SK-N-SH (cell line): ENCODE results near the gene CDK8. TPM values are rescaled to one million over a fixed set of nuclear protein-coding genes. Genes with fewer than 3 reads are reported as not detected.

Experiments used
- CTCF ChIA-PET: fragments of 300-600, 350-600 bp; formaldehyde crosslinking; extraction: SDS; loops from one replicate; lab custom pipeline; 2021; lab: Yijun Ruan, JAX
- POLR2A ChIA-PET: fragments of 350-600 bp; sonication (Branson Sonifier 250); formaldehyde crosslinking; extraction: SDS; loops from one replicate; lab custom pipeline; 2020; ENCODE audit warnings: antibody characterized with exemption, inconsistent platforms; lab: Yijun Ruan, JAX
- DNase-seq: peaks from one replicate; pipeline ENCODE4 v3.0.0; 2012
- H2AFZ ChIP-seq: fragments of 200-600 bp; sonication (generic); 2 replicates; pipeline ENCODE4 v1.8.1; 2016; ENCODE audit warnings: antibody characterized with exemption, mild to moderate bottlenecking, low read depth
- H3F3A ChIP-seq: fragments of 200-600 bp; sonication (generic); replicated peaks from 2 replicates; pipeline ENCODE3; 2016; ENCODE audit warnings: antibody characterized with exemption, mild to moderate bottlenecking; ENCODE audit not compliant: insufficient read depth
- H3K27ac ChIP-seq, 2 experiments: fragments of 200-500 bp in 1 of 2; fragments of 200-600 bp in 1 of 2; sonication (Bioruptor generic) in 1 of 2; sonication (generic), shearing (Covaris generic) in 1 of 2; 2 replicates each; pipeline versions ENCODE4 v1.5.1 to v1.6.1; 2014 to 2016; ENCODE audit warnings: low read depth in 2 of 2, inconsistent platforms in 1 of 2, low read length in 1 of 2, mild to moderate bottlenecking in 1 of 2, mixed read lengths in 1 of 2
- H3K27me3 ChIP-seq: fragments of 200-600 bp; sonication (generic), shearing (Covaris generic); 2 replicates; pipeline ENCODE4 v1.6.1; 2016; ENCODE audit warnings: mixed run types; ENCODE audit not compliant: insufficient read depth
- H3K36me3 ChIP-seq, 2 experiments: fragments of 200-500 bp in 1 of 2; fragments of 200-600 bp in 1 of 2; sonication (Bioruptor generic) in 1 of 2; sonication (generic) in 1 of 2; replicated peaks in 1 of 2; 2 replicates each; pipeline versions ENCODE3 to v1.5.1; 2014 to 2016; ENCODE audit warnings: low read length in 1 of 2, mild to moderate bottlenecking in 1 of 2; ENCODE audit not compliant: insufficient read depth in 2 of 2, control insufficient read depth in 1 of 2
- H3K4me1 ChIP-seq, 2 experiments: fragments of 200-500 bp in 1 of 2; fragments of 200-600 bp in 1 of 2; sonication (Bioruptor generic) in 1 of 2; sonication (generic), shearing (Covaris generic) in 1 of 2; 2 replicates each; pipeline versions ENCODE4 v1.5.1 to v1.6.1; 2014 to 2016; ENCODE audit warnings: low read depth in 1 of 2, low read length in 1 of 2, mixed run types in 1 of 2; ENCODE audit not compliant: insufficient read depth in 2 of 2, control insufficient read depth in 1 of 2
- H3K4me2 ChIP-seq: fragments of 200-600 bp; sonication (generic), shearing (Covaris generic); 2 replicates; pipeline ENCODE4 v1.6.1; 2017; ENCODE audit warnings: mixed run types
- H3K4me3 ChIP-seq, 2 experiments: fragments of 200-500 bp in 1 of 2; fragments of 200-600 bp in 1 of 2; sonication (Bioruptor generic) in 1 of 2; sonication (generic), shearing (Covaris generic) in 1 of 2; 2 replicates each; pipeline versions ENCODE4 v1.5.1 to v1.8.1; 2014 to 2016; ENCODE audit warnings: low read depth in 2 of 2, inconsistent platforms in 1 of 2, low read length in 1 of 2, mild to moderate bottlenecking in 1 of 2, mixed read lengths in 1 of 2, moderate library complexity in 1 of 2
- H3K79me2 ChIP-seq: fragments of 200-600 bp; sonication (generic); 2 replicates; pipeline ENCODE4 v1.8.1; 2017; ENCODE audit warnings: mild to moderate bottlenecking; ENCODE audit not compliant: insufficient read depth
- H3K9ac ChIP-seq: fragments of 200-600 bp; sonication (generic); 2 replicates; pipeline ENCODE4 v1.6.1; 2017; ENCODE audit warnings: mixed run types
- H3K9me2 ChIP-seq: fragments of 200-600 bp; sonication (generic); 2 replicates; pipeline ENCODE4 v1.6.1; 2017; ENCODE audit warnings: mixed run types
- H3K9me3 ChIP-seq: fragments of 200-600 bp; sonication (generic); 2 replicates; pipeline ENCODE4 v1.6.1; 2017; ENCODE audit warnings: mixed run types, mild to moderate bottlenecking, moderate library complexity
- H4K20me1 ChIP-seq: fragments of 200-600 bp; sonication (generic); 2 replicates; pipeline ENCODE4 v1.6.1; 2017; ENCODE audit warnings: mild to moderate bottlenecking, mixed run types; ENCODE audit not compliant: insufficient read depth
- CHD2 ChIP-seq: fragments of 150-350 bp; IDR thresholded peaks from 2 replicates; pipeline ENCODE4 v1.6.1; 2018; ENCODE audit warnings: low read length; ENCODE audit not compliant: partially characterized antibody
- ELF1 ChIP-seq: IDR thresholded peaks from 2 replicates; pipeline ENCODE4 v1.4.0; 2012
- EP300 ChIP-seq, 2 experiments: IDR thresholded peaks; 2 replicates each; pipeline versions ENCODE4 v1.4.0 to v1.6.1; 2012; ENCODE audit warnings: borderline replicate concordance in 1 of 2, low read depth in 1 of 2, low read length in 1 of 2
- EZH2phosphoT487 ChIP-seq: fragments of 200-600 bp; sonication (generic); IDR thresholded peaks from 2 replicates; pipeline ENCODE4 v1.6.1; 2017; ENCODE audit warnings: low read depth, mixed run types, mild to moderate bottlenecking, antibody characterized with exemption, moderate library complexity, borderline replicate concordance
- GATA2 ChIP-seq: sonication (generic); formaldehyde crosslinking; IDR thresholded peaks from 2 replicates; pipeline ENCODE4 v1.5.0; 2020; ENCODE audit warnings: mild to moderate bottlenecking, missing genetic modification reagents
- MEF2A ChIP-seq: IDR thresholded peaks from 2 replicates; pipeline ENCODE4 v1.4.0; 2012; ENCODE audit warnings: low read depth, borderline replicate concordance
- MXI1 ChIP-seq: IDR thresholded peaks from 2 replicates; pipeline ENCODE4 v1.6.1; 2012; ENCODE audit warnings: mild to moderate bottlenecking, low read depth, low read length, improper control_type of control experiment
- NFIC ChIP-seq: IDR thresholded peaks from 2 replicates; pipeline ENCODE4 v1.4.0; 2012; ENCODE audit warnings: borderline replicate concordance
- NRF1 ChIP-seq: IDR thresholded peaks from 2 replicates; pipeline ENCODE4 v1.6.1; 2012; ENCODE audit warnings: low read depth, mild to moderate bottlenecking, low read length
- RAD21 ChIP-seq: IDR thresholded peaks from 2 replicates; pipeline ENCODE4 v1.6.1; 2012; ENCODE audit warnings: mild to moderate bottlenecking, low read length
- REST ChIP-seq: IDR thresholded peaks from 2 replicates; pipeline ENCODE4 v1.6.1; 2012; ENCODE audit warnings: mild to moderate bottlenecking, low read depth, low read length, moderate library complexity
- SIN3A ChIP-seq: IDR thresholded peaks from 2 replicates; pipeline ENCODE4 v1.6.1; 2012; ENCODE audit warnings: low read depth, mild to moderate bottlenecking, low read length, moderate library complexity, borderline replicate concordance
- SMC3 ChIP-seq: IDR thresholded peaks from 2 replicates; pipeline ENCODE4 v1.6.1; 2012; ENCODE audit warnings: low read depth, low read length, improper control_type of control experiment
- WGBS: methylation state at CpG from one replicate; pipeline ENCODE4 v1.1.6; 2017; ENCODE audit warnings: low lambda C conversion rate; 5-methylcytosine and 5-hydroxymethylcytosine counted together
- polyA plus RNA-seq, 3 experiments: library from polyadenylated mRNA; depleted of rRNA; stranded (reverse); fragments of >200 nt; gene quantifications; 2 replicates each; pipeline ENCODE4 v1.2.3, GENCODE V29; 2012
- TF ChIP-seq, protein P1 (sequence below): fragments of 150-350 bp; IDR thresholded peaks from 2 replicates; pipeline ENCODE4 v1.6.1; 2017; ENCODE audit warnings: antibody characterized with exemption, low read length, low read depth, borderline replicate concordance

CDK8 gene
- polyA plus RNA-seq, 1 of the 3 experiments (the other 2 are of a cell fraction): 10.1 TPM

- TF ChIP-seq MEF2A: no peak
- no peak for TF ChIP-seq EZH2phosphoT487
These were observed 158.3 kb downstream of the CDK8 start (continued) for GRCh38 chr13:26412263-26412662.

- DNase-seq: peak; percentile 52
- no peaks in the 10 kb centered on the region for H4K20me1 ChIP-seq
- H3K79me2 ChIP-seq: no peaks in the 10 kb centered on the region
- no peak overlapping the region for H3K4me3 ChIP-seq
- H3K27ac ChIP-seq: peak overlapping the region in 1 of 2 experiments; percentile 77; a peak in 1 of 4 replicates
- TF ChIP-seq NFIC: no peak
- TF ChIP-seq EP300 (IDR thresholded peaks at IDR 0.05; ENCODE audit: borderline replicate concordance in 1 of 2, low read depth in 1 of 2, low read length in 1 of 2): peak in 1 of 2 experiments; percentile 41; a peak in 2 of 4 replicates
- TF ChIP-seq, protein P1, sequence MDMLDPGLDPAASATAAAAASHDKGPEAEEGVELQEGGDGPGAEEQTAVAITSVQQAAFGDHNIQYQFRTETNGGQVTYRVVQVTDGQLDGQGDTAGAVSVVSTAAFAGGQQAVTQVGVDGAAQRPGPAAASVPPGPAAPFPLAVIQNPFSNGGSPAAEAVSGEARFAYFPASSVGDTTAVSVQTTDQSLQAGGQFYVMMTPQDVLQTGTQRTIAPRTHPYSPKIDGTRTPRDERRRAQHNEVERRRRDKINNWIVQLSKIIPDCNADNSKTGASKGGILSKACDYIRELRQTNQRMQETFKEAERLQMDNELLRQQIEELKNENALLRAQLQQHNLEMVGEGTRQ: no peak
- TF ChIP-seq GATA2: peak; percentile 81
- TF ChIP-seq SMC3: no peak
- TF ChIP-seq ELF1: no peak
- TF ChIP-seq CHD2: peak; percentile 43
- TF ChIP-seq NRF1: no peak
- TF ChIP-seq EZH2phosphoT487: no peak
- TF ChIP-seq SIN3A: no peak
- 0 out of 2 replicates have a peak, but pooled peaks have one; percentile 15 for TF ChIP-seq MXI1
- no peak; the same call in 1 of the 2 replicates for TF ChIP-seq RAD21
- TF ChIP-seq REST: no peak
- H3K4me2 ChIP-seq: no peak overlapping the region
- H3K9me2 ChIP-seq: no peaks in the 10 kb centered on the region
- CTCF ChIA-PET: interaction anchor here (1.2 kb wide), 1 partner anchor 158 kb away, joined by 6 read pairs; no protein-coding TSS in a partner anchor
- no peak overlapping the region for H3K9ac ChIP-seq
- POLR2A ChIA-PET: no interaction called here
- H3F3A ChIP-seq: no peaks in the 10 kb centered on the region
- H3K4me1 ChIP-seq: peaks cover 0 to 4% of the 10 kb centered on the region in 2 experiments; a peak in 2 of 4 replicates
- no peak overlapping the region for H2AFZ ChIP-seq
- no peaks in the 10 kb centered on the region for H3K27me3 ChIP-seq
- WGBS: 28% methylated on average over 5 of the region's 5 CpGs
- no peaks in the 10 kb centered on the region for H3K9me3 ChIP-seq
- H3K36me3 ChIP-seq: peaks cover 0 to 3% of the 10 kb centered on the region in 2 experiments
These were observed 159.2 kb downstream of the CDK8 start for GRCh38 chr13:26412936-26413716.
